Activated T-cell treated with anti-CD3 and anti-CD28 coated beads, Interleukin-2, amount 50 U/mL, for 48 hours (primary cell): ENCODE results near the gene GOLPH3L.
"Not testable (repeated sequence)": the region's sequence is repeated elsewhere in the genome, so short reads cannot be mapped to it uniquely, and the experiment has no call there.

ENCODE experiments used
- DNase-seq, 2 experiments: peaks; one replicate each; pipeline ENCODE4 v3.0.0-alpha.2; 2020

Gene GOLPH3L

GRCh38 chr1:150613061-150613920, 83.7 kb downstream of the GOLPH3L start:
- peak; percentile 48 to 55 for DNase-seq

- DNase-seq: no peak
Observed at GRCh38 chr1:150612014-150612345, 85.0 kb downstream of the GOLPH3L start.

GRCh38 chr1:150610576-150610975, 86.4 kb downstream of the GOLPH3L start:
- no peak for DNase-seq

GRCh38 chr1:150609732-150610131, 87.2 kb downstream of the GOLPH3L start:
- DNase-seq: no peak

GRCh38 chr1:150606463-150607142, 90.4 kb downstream of the GOLPH3L start:
- no peak for DNase-seq

- not testable (repeated sequence) for DNase-seq
Observed at GRCh38 chr1:150605451-150605731, 91.6 kb downstream of the GOLPH3L start.

GRCh38 chr1:150604226-150604588, 92.7 kb downstream of the GOLPH3L start:
- DNase-seq: no peak

- no peak for DNase-seq
Observed at GRCh38 chr1:150603711-150604110, 93.2 kb downstream of the GOLPH3L start.

GRCh38 chr1:150602372-150602771, 94.6 kb downstream of the GOLPH3L start:
- not testable (repeated sequence) for DNase-seq

- DNase-seq: no peak
Observed at GRCh38 chr1:150601540-150601939, 95.4 kb downstream of the GOLPH3L start.

GRCh38 chr1:150598346-150598745, 98.6 kb downstream of the GOLPH3L start:
- DNase-seq: not testable (repeated sequence)

- DNase-seq: no peak
Observed at GRCh38 chr1:150596976-150597375, 100.0 kb downstream of the GOLPH3L start.
